NCI-H446 treated with DMSO at 0.1 percent for 48 hours (cell line): ENCODE measurements around the gene BORA.
"Not testable (repeated sequence)": the region's sequence is repeated elsewhere in the genome, so short reads cannot be mapped to it uniquely, and the experiment has no call there.

Experiments
- DNase-seq: peaks from one replicate; lab custom pipeline; 2025; lab: John Stamatoyannopoulos, UW

BORA gene

DNA sequence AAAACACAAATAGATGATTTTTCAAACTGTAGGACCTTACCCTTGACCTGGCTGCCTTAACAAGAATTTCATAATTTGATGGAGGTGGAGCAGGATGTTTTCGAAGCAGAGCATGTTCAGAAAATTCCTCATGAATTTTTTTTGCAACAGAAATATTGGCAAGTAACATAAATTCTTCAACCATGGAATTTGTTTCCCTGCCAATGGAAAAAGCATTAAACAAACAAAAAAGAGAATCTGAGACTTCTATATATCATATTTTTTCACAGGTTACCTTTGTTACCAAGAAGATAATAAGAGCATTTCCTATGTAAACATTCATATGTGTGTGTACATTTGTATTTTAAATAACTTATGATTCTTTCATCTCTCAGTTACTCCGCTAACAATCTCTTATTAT lies 35.7 kb downstream of the BORA start:
- no peak for DNase-seq

- DNase-seq, result no peak
These were observed 46.3 kb downstream of the BORA start for GRCh38 chr13:72774019-72774418.

GRCh38 chr13:72781451-72782439 lies 54.0 kb downstream of the BORA start, which contains the start of the genes DIS3 and PIBF1:
Gene DIS3, minus strand, starts transcription at chr13:72781900. Its CDS starts 68 bp downstream, at chr13:72781832.
Gene PIBF1, plus strand, starts transcription at chr13:72782133. Its CDS starts 1,337 bp downstream, at chr13:72783470.
- DNase-seq, result peak; percentile 77

- DNase-seq, result no peak
These were observed 55.0 kb downstream of the BORA start for GRCh38 chr13:72782717-72783116.

DNA sequence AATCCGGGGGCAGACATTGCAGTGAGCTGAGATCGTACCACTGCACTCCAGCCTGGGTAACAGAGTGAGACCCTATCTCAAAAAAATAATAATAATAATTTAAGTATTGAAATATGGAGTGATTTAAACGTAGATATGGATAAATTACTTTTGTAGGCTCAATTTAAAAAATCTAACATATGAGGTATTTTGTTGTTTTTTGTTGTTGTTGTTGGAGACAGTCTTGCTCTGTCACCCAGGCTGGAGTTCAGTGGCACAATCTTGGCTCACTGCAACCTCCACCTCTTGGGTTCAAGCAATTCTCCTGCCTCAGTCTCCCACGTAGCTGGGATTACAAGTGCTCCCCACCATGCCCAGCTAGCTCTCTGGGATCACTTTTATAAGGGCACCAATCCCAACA lies 57.0 kb downstream of the BORA start:
- DNase-seq, result not testable (repeated sequence)

DNA sequence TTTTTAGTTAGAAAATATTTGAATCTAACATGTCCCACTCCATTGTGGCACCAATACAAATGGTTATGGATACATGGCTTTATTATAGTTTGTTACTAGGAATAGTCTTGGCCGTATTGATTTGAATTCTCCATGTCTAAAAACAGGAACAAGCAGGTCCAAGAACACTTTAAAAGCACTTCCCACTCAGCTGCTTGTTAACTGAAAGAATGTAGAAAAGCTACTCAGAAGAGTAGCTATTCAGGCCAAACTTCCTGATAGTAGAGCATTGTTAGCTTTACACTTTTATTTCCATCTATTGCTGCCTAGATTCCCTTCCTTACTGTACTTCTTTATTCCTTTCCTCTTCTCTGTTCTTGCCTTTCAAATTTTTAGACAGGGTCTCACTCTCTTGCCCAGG lies 61.1 kb downstream of the BORA start:
- DNase-seq, result no peak

- no peak for DNase-seq
These were observed 64.9 kb downstream of the BORA start for GRCh38 chr13:72792640-72793039.

GRCh38 chr13:72798817-72799216 lies 71.1 kb downstream of the BORA start:
- no peak for DNase-seq

GRCh38 chr13:72804301-72804700 lies 76.6 kb downstream of the BORA start:
- DNase-seq, result no peak
